Bone marrow (tissue), 2 donors: ENCODE results near the gene SSH3.

Source experiments
- DNase-seq, 2 donors: peaks; one replicate each; lab custom pipeline; 2025; lab: John Stamatoyannopoulos, UW

Gene SSH3

GRCh38 chr11:67292671-67293070, 10.7 kb upstream of the SSH3 start:
- DNase-seq: no peak

GRCh38 chr11:67293090-67293489, 10.2 kb upstream of the SSH3 start:
- DNase-seq: no peak

- DNase-seq: no peak
Measured at GRCh38 chr11:67295846-67296245, 7.5 kb upstream of the SSH3 start.

- DNase-seq: no peak
Measured at GRCh38 chr11:67298786-67299185, 4.5 kb upstream of the SSH3 start.

GRCh38 chr11:67299471-67300191, 3.7 kb upstream of the SSH3 start:
- no peak for DNase-seq

GRCh38 chr11:67300256-67300755, 3.0 kb upstream of the SSH3 start:
- DNase-seq: no peak

GRCh38 chr11:67300756-67301312, 2.5 kb upstream of the SSH3 start:
- DNase-seq: no peak

- no peak for DNase-seq
Measured at GRCh38 chr11:67301313-67301921, 1.9 kb upstream of the SSH3 start.

- DNase-seq: no peak
Measured at GRCh38 chr11:67301951-67302516, 1.3 kb upstream of the SSH3 start.

GRCh38 chr11:67302571-67303131, 679 bp upstream of the SSH3 start:
- no peak for DNase-seq

GRCh38 chr11:67303835-67304411, 593 bp downstream of the SSH3 start:
- DNase-seq: no peak

GRCh38 chr11:67304511-67305113, 1.3 kb downstream of the SSH3 start:
- DNase-seq: no peak

- DNase-seq: no peak
Measured at GRCh38 chr11:67306769-67307544, 3.6 kb downstream of the SSH3 start.

- DNase-seq: no peak
Measured at GRCh38 chr11:67307545-67308001, 4.2 kb downstream of the SSH3 start.

- DNase-seq: no peak
Measured at GRCh38 chr11:67308031-67308866, 4.9 kb downstream of the SSH3 start.

GRCh38 chr11:67309166-67309565, 5.8 kb downstream of the SSH3 start:
- no peak for DNase-seq

GRCh38 chr11:67309661-67310061, 6.3 kb downstream of the SSH3 start:
- no peak for DNase-seq

- DNase-seq: no peak
Measured at GRCh38 chr11:67310246-67311050, 7.1 kb downstream of the SSH3 start.

- no peak for DNase-seq
Measured at GRCh38 chr11:67311051-67311555, 7.8 kb downstream of the SSH3 start.
